Lower lobe of right lung (tissue), 2 donors: Measurements from ENCODE around the gene PLPPR2. TPM values are rescaled to one million over a fixed set of nuclear protein-coding genes. Genes with fewer than 3 reads are reported as not detected.
A peak's percentile ranks its signal among the peaks of the same experiment; 100 is the strongest.
"Not testable (repeated sequence)": the region's sequence is repeated elsewhere in the genome, so short reads cannot be mapped to it uniquely, and the experiment has no call there.

ENCODE experiments used
- ATAC-seq, 2 donors: fragments of 200-7000 bp; cut with Tn5 transposase; one replicate each; pipeline ENCODE4 v1.9.1; 2020 to 2022; ENCODE audit warnings: mild to moderate bottlenecking in 2 of 2, moderate library complexity in 2 of 2
- DNase-seq: peaks from one replicate; pipeline ENCODE4 v3.0.0-alpha.2; 2020
- H3K27ac ChIP-seq: fragments of 200-600 bp; one replicate; pipeline ENCODE4 v1.8.0; 2022
- H3K27me3 ChIP-seq: fragments of 200-600 bp; one replicate; pipeline ENCODE4 v1.8.0; 2022; ENCODE audit warnings: low read depth
- H3K36me3 ChIP-seq: fragments of 200-600 bp; one replicate; pipeline ENCODE4 v1.8.0; 2022; ENCODE audit warnings: mild to moderate bottlenecking
- H3K4me1 ChIP-seq: fragments of 200-600 bp; one replicate; pipeline ENCODE4 v1.8.0; 2022
- H3K4me3 ChIP-seq: fragments of 200-600 bp; one replicate; pipeline ENCODE4 v1.8.0; 2022; ENCODE audit warnings: mild to moderate bottlenecking
- H3K9me3 ChIP-seq: fragments of 200-600 bp; one replicate; pipeline ENCODE4 v1.8.0; 2022
- intact Hi-C: fragments of 100-400 bp; cut with DNase I; formaldehyde crosslinking; loops from one replicate; pipeline ENCODE4 v1.11.0; 2022
- long read RNA-seq: library from polyadenylated mRNA; unstranded; transcript quantifications from one replicate; pipeline ENCODE4 v2.0.0, GENCODE V29; 2021
- total RNA-seq: library from RNA; stranded (reverse); fragmentation: NEBNext Ultra II Directional; extraction: Animal tissue kit (Norgen Biotek cat#: 25700); gene quantifications from one replicate; pipeline ENCODE4 v1.2.1, GENCODE V29; 2021
- TF ChIP-seq, protein P1 (sequence below): fragments of 200-600 bp; IDR thresholded peaks from one replicate; pipeline ENCODE4 v1.8.0; 2022; ENCODE audit warnings: antibody characterized with exemption, mild to moderate bottlenecking
- donor health status: DM: no; HTN: yes; CAD: no; lungs with severe emphysema.

Gene PLPPR2
- total RNA-seq, result 21.3 TPM
- long read RNA-seq, partial matches to known transcripts, result 8 of 25 reads
- long read RNA-seq, other reads (novel, unspliced or antisense), result 15 of 25 reads

DNA sequence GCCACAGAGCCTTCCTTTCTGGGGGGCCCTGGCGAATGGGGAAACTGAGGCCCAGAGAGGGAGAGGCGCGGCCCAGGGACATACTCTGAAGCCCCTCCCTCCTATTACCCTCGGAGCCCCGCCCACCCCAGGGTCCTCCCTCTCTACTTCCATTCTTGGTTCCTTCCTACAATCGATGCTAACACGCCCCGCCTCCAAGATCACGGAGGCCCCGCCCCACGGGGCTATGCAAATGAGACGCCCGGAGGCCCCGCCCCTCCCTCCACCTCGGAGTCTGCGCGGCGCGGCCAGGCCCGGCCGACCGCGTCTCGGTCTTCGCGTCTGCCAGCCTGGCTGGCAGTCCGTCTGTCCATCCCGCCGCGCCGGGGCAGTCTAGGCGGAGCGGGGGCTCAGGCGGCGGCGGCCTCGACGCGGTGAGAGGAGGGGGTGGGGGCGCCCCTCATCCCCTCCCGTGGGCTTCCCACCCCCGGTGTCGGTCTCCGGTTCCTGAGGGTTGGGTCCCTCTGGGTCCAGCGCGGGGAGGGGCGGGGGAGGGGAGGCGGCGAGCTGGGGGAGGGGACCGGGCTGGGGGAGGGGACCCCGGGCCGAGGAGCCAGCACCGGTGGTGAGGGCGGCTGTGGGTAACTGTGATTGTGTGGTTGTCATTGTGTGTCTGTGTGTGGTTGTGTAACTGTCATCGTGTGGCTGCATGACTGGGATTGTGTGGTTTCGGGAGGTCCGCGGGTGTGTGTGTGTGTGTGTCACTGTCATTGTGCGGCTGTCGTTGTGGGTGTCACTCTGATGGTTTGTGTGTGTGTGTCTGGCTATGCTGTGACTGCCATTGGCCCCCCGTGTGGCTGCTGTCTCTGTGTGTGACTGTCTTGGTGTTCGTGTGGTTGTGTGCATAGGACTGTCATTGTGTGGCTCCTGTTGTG lies at the start of gene PLPPR2:
Gene PLPPR2, plus strand, starts transcription at position 273 of the 914 bp plus-strand sequence. CDS start 2,242 bp downstream, outside the sequence.
- Histone ChIP-seq H3K27ac (peak within 1 kb of the TSS; percentile 41), H3K9me3 (no peaks in the 10 kb centered on the region), H3K4me3 (peak within 1 kb of the TSS; percentile 60), H3K36me3 (peaks cover 8% of the 10 kb centered on the region), H3K4me1 (peaks cover 9% of the 10 kb centered on the region), H3K27me3 (no peaks in the 10 kb centered on the region)
- ATAC-seq (peak; percentile 94 to 95), DNase-seq (peak; percentile 96)
- TF ChIP-seq, protein P1, sequence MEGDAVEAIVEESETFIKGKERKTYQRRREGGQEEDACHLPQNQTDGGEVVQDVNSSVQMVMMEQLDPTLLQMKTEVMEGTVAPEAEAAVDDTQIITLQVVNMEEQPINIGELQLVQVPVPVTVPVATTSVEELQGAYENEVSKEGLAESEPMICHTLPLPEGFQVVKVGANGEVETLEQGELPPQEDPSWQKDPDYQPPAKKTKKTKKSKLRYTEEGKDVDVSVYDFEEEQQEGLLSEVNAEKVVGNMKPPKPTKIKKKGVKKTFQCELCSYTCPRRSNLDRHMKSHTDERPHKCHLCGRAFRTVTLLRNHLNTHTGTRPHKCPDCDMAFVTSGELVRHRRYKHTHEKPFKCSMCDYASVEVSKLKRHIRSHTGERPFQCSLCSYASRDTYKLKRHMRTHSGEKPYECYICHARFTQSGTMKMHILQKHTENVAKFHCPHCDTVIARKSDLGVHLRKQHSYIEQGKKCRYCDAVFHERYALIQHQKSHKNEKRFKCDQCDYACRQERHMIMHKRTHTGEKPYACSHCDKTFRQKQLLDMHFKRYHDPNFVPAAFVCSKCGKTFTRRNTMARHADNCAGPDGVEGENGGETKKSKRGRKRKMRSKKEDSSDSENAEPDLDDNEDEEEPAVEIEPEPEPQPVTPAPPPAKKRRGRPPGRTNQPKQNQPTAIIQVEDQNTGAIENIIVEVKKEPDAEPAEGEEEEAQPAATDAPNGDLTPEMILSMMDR, result no peak
- intact Hi-C loops, result no loop called here

- no peak for DNase-seq
These were observed 48.9 kb upstream of the PLPPR2 start for GRCh38 chr19:11306337-11306736.

DNA sequence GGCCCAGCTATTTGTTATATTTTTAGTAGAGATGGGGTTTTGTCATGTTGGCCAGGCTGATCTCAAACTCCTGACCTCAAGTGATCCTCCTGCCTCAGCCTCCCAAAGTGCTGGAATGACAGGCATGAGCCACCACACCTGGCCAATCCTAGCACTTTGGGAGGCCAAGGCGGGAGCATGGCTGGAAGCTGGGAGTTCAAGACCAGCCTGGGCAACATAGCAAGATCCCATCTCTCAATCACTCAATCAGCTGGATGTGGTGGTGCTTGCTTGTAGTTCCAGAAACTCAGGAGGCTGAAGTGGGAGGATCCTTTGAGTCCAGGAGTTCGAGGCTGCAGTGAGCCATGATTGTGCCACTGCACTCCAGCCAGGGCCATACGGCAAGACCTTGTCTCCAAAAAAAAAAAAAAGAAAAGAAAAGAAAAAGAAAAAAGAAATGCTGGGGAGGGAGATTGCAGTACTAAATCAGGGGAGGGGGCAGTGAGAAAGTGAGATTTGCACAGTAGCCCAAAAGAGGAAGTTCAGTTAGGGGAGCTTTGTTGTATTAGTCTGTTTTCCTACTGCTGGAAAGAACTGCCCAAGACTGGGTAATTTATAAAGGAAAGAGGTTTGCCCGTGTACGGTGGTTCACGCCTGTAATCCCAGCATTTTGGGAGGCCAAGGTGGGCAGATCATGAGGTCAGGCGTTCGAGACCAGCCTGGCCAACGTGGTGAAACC lies 34.8 kb upstream of the PLPPR2 start:
- H3K9me3 ChIP-seq, ATAC-seq, DNase-seq, intact Hi-C loops, H3K27me3 ChIP-seq, H3K36me3 ChIP-seq, H3K4me3 ChIP-seq: not testable (repeated sequence)
- Histone ChIP-seq H3K27ac (peak overlapping the region; percentile 74), H3K4me1 (peaks cover 47% of the 10 kb centered on the region)

More at GRCh38 chr19:11306337-11306736, 48.9 kb upstream of the PLPPR2 start:
- no peak for ATAC-seq
- intact Hi-C loops, result no loop called here
- no peak overlapping the region for H3K4me3 ChIP-seq
- H3K36me3 ChIP-seq, result no peaks in the 10 kb centered on the region
- TF ChIP-seq, protein P1, result no peak
- H3K4me1 ChIP-seq, result no peaks in the 10 kb centered on the region
- no peak overlapping the region for H3K27ac ChIP-seq
- H3K9me3 ChIP-seq, result no peaks in the 10 kb centered on the region
- H3K27me3 ChIP-seq, result no peaks in the 10 kb centered on the region

GRCh38 chr19:11321191-11322126 lies 33.8 kb upstream of the PLPPR2 start:
- Histone ChIP-seq H3K27me3 (no peaks in the 10 kb centered on the region), H3K27ac (peak overlapping the region; percentile 74), H3K4me3 (no peak overlapping the region), H3K4me1 (peaks cover 49% of the 10 kb centered on the region), H3K9me3 (no peaks in the 10 kb centered on the region), H3K36me3 (peaks cover 16% of the 10 kb centered on the region)
- TF ChIP-seq, protein P1, result no peak
- no peak for DNase-seq
- peak in 1 of 2 donors; percentile 8 for ATAC-seq
- intact Hi-C loops, result no loop called here

DNA sequence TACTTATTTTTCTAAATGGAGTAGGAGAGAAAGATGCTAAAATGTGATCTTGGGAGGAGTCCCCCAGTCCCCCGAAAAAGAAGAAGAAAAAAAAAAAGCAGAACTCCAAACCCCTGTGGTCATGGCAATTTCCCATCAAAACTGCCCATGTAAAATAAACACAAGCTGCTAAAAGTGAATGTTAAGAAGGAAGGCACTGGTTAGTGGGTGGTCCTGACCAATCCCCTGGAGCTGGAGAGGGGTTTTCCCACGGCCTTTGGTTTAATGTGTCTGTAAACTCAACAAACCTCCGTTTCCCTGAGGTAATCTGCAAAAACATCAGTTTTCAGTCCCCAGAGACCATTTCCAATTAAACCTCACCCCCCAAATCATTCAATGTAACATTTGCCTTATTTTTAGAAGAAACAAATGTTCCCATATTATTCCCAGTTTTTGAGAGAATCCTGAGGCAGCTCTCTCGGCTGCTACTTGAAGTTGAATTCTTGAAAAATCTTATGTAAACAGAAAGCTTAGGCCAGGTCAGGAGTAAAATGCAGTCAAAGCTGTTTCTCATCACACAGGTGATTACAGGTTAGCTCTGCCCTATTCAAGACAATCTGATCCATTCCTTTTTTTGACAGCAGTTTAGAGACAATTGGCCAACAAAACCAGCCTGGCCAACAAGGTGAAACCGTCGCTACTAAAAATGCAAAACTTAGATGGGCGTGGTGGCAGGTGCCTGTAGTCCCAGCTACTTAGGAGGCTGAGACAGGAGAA lies 32.8 kb upstream of the PLPPR2 start:
- TF ChIP-seq, protein P1, result no peak
- peaks cover 26% of the 10 kb centered on the region for H3K36me3 ChIP-seq

More for the DNA sequence above, 32.8 kb upstream of the PLPPR2 start:
- DNase-seq (no peak), ATAC-seq (peak in 1 of 2 donors; percentile 53)
- Histone ChIP-seq H3K27me3 (no peaks in the 10 kb centered on the region), H3K4me1 (peaks cover 47% of the 10 kb centered on the region), H3K27ac (peak overlapping the region; percentile 74), H3K9me3 (no peaks in the 10 kb centered on the region), H3K4me3 (no peak overlapping the region)
- intact Hi-C loops, result no loop called here
